Measurements from ENCODE around the gene ARHGAP18. TPM values are rescaled to one million over a fixed set of nuclear protein-coding genes. Genes with fewer than 3 reads are reported as not detected.

Gene ARHGAP18
- total and polyA plus RNA-seq, 2 experiments from 2014 or later: 4.3 to 5.0 TPM

- H3K27me3 ChIP-seq (ENCODE audit: insufficient read depth): no peaks in the 10 kb centered on the region
- H3K4me3 ChIP-seq: no peak overlapping the region
- DNase-seq (ENCODE audit: low spot score) (no peak), ATAC-seq (no peak)
- H3K27ac ChIP-seq (ENCODE audit: low read depth): no peak overlapping the region
- H3K36me3 Mint-ChIP-seq (ENCODE audit: low read depth): no peaks in the 10 kb centered on the region
- no peak overlapping the region for H3K4me3 Mint-ChIP-seq
- H3K36me3 ChIP-seq (ENCODE audit: insufficient read depth): no peaks in the 10 kb centered on the region
- peaks cover 18% of the 10 kb centered on the region for H3K4me1 Mint-ChIP-seq
- H3K27ac Mint-ChIP-seq: no peak overlapping the region
- H3F3A ChIP-seq (replicated peaks; ENCODE audit: low read depth): no peaks in the 10 kb centered on the region
- TF ChIP-seq CTCF (conservative IDR thresholded peaks at IDR 0.05; ENCODE audit: low read depth in 2 of 2) (no peak), EZH2 (IDR thresholded peaks at IDR 0.05; ENCODE audit: low read depth, unreplicated experiment) (no peak), ZNF331 (CRISPR knock-in tag; IDR thresholded peaks at IDR 0.05; ENCODE audit: low read depth) (no peak), POLR2AphosphoS5 (IDR thresholded peaks at IDR 0.05; ENCODE audit: low read depth) (no peak), NANOG (IDR thresholded peaks at IDR 0.05; ENCODE audit: borderline replicate concordance) (no peak), JUNB (IDR thresholded peaks at IDR 0.05; ENCODE audit: unreplicated experiment) (no peak), STAT1 (IDR thresholded peaks at IDR 0.05; ENCODE audit: unreplicated experiment) (no peak), CREB1 (CRISPR knock-in tag; IDR thresholded peaks at IDR 0.05; ENCODE audit: low read depth) (no peak), EZH2phosphoT487 (IDR thresholded peaks at IDR 0.05; ENCODE audit: unreplicated experiment) (no peak), ZNF114 (CRISPR knock-in tag; IDR thresholded peaks at IDR 0.05) (no peak)
- TF ChIP-seq, protein P1, sequence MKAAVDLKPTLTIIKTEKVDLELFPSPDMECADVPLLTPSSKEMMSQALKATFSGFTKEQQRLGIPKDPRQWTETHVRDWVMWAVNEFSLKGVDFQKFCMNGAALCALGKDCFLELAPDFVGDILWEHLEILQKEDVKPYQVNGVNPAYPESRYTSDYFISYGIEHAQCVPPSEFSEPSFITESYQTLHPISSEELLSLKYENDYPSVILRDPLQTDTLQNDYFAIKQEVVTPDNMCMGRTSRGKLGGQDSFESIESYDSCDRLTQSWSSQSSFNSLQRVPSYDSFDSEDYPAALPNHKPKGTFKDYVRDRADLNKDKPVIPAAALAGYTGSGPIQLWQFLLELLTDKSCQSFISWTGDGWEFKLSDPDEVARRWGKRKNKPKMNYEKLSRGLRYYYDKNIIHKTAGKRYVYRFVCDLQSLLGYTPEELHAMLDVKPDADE (IDR thresholded peaks at IDR 0.05): no peak
- TF ChIP-seq, protein P2, sequence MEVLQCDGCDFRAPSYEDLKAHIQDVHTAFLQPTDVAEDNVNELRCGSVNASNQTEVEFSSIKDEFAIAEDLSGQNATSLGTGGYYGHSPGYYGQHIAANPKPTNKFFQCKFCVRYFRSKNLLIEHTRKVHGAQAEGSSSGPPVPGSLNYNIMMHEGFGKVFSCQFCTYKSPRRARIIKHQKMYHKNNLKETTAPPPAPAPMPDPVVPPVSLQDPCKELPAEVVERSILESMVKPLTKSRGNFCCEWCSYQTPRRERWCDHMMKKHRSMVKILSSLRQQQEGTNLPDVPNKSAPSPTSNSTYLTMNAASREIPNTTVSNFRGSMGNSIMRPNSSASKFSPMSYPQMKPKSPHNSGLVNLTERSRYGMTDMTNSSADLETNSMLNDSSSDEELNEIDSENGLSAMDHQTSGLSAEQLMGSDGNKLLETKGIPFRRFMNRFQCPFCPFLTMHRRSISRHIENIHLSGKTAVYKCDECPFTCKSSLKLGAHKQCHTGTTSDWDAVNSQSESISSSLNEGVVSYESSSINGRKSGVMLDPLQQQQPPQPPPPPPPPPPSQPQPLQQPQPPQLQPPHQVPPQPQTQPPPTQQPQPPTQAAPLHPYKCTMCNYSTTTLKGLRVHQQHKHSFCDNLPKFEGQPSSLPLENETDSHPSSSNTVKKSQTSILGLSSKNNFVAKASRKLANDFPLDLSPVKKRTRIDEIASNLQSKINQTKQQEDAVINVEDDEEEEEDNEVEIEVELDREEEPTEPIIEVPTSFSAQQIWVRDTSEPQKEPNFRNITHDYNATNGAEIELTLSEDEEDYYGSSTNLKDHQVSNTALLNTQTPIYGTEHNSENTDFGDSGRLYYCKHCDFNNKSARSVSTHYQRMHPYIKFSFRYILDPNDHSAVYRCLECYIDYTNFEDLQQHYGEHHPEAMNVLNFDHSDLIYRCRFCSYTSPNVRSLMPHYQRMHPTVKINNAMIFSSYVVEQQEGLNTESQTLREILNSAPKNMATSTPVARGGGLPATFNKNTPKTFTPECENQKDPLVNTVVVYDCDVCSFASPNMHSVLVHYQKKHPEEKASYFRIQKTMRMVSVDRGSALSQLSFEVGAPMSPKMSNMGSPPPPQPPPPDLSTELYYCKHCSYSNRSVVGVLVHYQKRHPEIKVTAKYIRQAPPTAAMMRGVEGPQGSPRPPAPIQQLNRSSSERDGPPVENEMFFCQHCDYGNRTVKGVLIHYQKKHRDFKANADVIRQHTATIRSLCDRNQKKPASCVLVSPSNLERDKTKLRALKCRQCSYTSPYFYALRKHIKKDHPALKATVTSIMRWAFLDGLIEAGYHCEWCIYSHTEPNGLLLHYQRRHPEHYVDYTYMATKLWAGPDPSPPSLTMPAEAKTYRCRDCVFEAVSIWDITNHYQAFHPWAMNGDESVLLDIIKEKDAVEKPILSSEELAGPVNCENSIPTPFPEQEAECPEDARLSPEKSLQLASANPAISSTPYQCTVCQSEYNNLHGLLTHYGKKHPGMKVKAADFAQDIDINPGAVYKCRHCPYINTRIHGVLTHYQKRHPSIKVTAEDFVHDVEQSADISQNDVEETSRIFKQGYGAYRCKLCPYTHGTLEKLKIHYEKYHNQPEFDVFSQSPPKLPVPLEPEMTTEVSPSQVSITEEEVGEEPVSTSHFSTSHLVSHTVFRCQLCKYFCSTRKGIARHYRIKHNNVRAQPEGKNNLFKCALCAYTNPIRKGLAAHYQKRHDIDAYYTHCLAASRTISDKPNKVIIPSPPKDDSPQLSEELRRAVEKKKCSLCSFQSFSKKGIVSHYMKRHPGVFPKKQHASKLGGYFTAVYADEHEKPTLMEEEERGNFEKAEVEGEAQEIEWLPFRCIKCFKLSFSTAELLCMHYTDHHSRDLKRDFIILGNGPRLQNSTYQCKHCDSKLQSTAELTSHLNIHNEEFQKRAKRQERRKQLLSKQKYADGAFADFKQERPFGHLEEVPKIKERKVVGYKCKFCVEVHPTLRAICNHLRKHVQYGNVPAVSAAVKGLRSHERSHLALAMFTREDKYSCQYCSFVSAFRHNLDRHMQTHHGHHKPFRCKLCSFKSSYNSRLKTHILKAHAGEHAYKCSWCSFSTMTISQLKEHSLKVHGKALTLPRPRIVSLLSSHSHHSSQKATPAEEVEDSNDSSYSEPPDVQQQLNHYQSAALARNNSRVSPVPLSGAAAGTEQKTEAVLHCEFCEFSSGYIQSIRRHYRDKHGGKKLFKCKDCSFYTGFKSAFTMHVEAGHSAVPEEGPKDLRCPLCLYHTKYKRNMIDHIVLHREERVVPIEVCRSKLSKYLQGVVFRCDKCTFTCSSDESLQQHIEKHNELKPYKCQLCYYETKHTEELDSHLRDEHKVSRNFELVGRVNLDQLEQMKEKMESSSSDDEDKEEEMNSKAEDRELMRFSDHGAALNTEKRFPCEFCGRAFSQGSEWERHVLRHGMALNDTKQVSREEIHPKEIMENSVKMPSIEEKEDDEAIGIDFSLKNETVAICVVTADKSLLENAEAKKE (CRISPR knock-in tag; IDR thresholded peaks at IDR 0.05): no peak
- TF ChIP-seq, protein P3, sequence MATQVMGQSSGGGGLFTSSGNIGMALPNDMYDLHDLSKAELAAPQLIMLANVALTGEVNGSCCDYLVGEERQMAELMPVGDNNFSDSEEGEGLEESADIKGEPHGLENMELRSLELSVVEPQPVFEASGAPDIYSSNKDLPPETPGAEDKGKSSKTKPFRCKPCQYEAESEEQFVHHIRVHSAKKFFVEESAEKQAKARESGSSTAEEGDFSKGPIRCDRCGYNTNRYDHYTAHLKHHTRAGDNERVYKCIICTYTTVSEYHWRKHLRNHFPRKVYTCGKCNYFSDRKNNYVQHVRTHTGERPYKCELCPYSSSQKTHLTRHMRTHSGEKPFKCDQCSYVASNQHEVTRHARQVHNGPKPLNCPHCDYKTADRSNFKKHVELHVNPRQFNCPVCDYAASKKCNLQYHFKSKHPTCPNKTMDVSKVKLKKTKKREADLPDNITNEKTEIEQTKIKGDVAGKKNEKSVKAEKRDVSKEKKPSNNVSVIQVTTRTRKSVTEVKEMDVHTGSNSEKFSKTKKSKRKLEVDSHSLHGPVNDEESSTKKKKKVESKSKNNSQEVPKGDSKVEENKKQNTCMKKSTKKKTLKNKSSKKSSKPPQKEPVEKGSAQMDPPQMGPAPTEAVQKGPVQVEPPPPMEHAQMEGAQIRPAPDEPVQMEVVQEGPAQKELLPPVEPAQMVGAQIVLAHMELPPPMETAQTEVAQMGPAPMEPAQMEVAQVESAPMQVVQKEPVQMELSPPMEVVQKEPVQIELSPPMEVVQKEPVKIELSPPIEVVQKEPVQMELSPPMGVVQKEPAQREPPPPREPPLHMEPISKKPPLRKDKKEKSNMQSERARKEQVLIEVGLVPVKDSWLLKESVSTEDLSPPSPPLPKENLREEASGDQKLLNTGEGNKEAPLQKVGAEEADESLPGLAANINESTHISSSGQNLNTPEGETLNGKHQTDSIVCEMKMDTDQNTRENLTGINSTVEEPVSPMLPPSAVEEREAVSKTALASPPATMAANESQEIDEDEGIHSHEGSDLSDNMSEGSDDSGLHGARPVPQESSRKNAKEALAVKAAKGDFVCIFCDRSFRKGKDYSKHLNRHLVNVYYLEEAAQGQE (IDR thresholded peaks at IDR 0.05; ENCODE audit: unreplicated experiment): no peak
- H4K20me1 ChIP-seq (replicated peaks; ENCODE audit: insufficient read depth): no peaks in the 10 kb centered on the region
- peaks cover 14% of the 10 kb centered on the region for H3K4me1 ChIP-seq (ENCODE audit: insufficient read depth)
- H3K9me2 ChIP-seq (ENCODE audit: insufficient read depth): 0 out of 2 replicates have a peak, but pooled peaks cover 3% of the 10 kb centered on the region
- H3K27me3 Mint-ChIP-seq (ENCODE audit: insufficient read depth, low read depth, poor library complexity): peaks cover 3% of the 10 kb centered on the region
- no peak overlapping the region for H2AFZ ChIP-seq
- no peaks in the 10 kb centered on the region for H3K79me2 ChIP-seq (replicated peaks; ENCODE audit: insufficient read depth)
- no peaks in the 10 kb centered on the region for H3K9me3 Mint-ChIP-seq
- no peak overlapping the region for H3K4me2 ChIP-seq
These were observed 47.0 kb downstream of the ARHGAP18 start for GRCh38 chr6:129662980-129663431.
